GM18909 (cell line): ENCODE data around the gene KATNB1.
"Not testable (repeated sequence)": the region's sequence is repeated elsewhere in the genome, so short reads cannot be mapped to it uniquely, and the experiment has no call there.

Source experiments
- ATAC-seq: cut with Tn5 transposase; IDR thresholded peaks from one replicate; pipeline ENCODE4 v1.9.1; 2021; ENCODE audit warnings: mild to moderate bottlenecking; ENCODE audit not compliant: unreplicated experiment, poor library complexity

KATNB1 gene

DNA sequence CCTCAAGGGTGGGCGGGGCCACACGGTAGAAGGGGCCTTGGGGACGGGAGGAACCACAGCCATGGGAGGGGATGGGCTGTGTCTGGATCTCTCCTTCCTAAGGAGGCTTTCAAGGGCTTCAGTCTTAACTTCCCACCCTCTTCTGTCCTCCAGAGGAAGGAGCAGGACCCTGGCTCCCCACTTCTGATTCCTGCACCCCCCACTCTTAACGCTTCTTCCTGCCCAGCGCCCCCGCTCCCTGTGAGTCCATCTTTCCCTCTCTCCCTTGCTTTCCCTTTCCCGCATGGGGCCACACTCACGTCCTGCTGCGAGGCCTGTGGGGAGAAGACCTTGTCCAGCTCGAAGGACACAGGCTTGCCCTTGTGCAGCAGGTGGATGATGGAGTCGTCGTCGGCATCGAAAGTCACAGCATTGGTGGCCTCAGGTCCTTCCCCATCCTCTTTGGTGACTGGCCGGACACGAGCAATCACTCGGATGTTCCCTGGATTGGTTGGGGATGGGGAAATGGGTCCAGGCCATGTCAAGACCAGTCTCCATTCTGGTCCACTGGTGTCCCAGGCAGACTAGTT lies 29.7 kb downstream of the KATNB1 start:
- no peak for ATAC-seq

- ATAC-seq, result no peak
Measured at GRCh38 chr16:57766714-57767348, 31.3 kb downstream of the KATNB1 start.

- no peak for ATAC-seq
Measured at GRCh38 chr16:57769541-57770145, 34.1 kb downstream of the KATNB1 start.

- ATAC-seq, result no peak
Measured at GRCh38 chr16:57770361-57770760, 34.8 kb downstream of the KATNB1 start.

GRCh38 chr16:57771141-57771785 lies 35.7 kb downstream of the KATNB1 start:
- ATAC-seq, result no peak

DNA sequence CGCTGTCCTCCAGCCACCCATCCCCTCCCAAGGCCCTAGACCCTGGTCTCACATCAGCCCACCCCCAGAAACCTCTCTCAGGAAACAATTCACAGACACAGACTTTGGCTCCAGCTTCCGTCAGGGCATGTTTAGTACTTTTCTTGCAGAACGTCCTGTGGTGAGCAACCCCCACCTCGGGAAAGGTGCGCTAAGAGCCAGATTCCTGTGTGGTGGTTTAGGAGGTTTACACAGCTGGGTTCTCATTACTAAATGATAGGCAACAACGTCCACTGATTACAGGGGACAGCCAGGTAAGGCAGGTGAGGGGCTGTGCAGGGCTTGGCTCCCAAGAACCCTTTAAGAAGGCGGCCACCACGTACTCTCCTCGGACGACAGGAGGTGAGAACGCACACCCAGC lies 37.4 kb downstream of the KATNB1 start:
- no peak for ATAC-seq

- no peak for ATAC-seq
Measured at GRCh38 chr16:57773655-57774295, 38.2 kb downstream of the KATNB1 start.

DNA sequence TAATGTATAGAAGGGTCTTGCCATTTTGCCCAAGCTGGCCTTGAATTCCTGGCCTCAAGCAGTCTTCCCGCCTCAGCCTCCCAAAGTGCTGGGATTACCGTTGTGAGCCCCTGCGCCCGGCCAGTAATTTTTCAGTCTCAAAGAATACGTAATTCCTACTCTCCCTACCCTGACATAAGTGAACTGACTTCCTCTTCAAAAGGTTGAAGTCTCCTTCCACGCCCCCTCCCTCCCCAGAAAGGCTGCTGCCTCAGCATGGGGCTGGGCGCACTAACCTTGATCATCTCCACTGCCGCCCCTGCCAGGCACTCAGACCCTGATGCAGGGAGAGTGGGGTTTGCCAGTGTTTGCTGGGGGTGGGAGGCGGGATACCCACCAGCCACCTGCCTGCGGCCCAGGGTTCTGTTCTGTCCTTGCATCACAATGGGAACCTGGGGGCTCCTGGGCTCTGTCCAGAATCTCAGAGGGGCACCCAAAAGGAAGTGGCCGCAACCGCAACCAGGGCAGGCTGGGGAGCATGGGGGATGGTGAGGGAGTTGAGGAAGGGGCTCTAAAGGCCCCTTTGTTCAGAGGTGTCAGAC lies 39.2 kb downstream of the KATNB1 start:
- no peak for ATAC-seq

DNA sequence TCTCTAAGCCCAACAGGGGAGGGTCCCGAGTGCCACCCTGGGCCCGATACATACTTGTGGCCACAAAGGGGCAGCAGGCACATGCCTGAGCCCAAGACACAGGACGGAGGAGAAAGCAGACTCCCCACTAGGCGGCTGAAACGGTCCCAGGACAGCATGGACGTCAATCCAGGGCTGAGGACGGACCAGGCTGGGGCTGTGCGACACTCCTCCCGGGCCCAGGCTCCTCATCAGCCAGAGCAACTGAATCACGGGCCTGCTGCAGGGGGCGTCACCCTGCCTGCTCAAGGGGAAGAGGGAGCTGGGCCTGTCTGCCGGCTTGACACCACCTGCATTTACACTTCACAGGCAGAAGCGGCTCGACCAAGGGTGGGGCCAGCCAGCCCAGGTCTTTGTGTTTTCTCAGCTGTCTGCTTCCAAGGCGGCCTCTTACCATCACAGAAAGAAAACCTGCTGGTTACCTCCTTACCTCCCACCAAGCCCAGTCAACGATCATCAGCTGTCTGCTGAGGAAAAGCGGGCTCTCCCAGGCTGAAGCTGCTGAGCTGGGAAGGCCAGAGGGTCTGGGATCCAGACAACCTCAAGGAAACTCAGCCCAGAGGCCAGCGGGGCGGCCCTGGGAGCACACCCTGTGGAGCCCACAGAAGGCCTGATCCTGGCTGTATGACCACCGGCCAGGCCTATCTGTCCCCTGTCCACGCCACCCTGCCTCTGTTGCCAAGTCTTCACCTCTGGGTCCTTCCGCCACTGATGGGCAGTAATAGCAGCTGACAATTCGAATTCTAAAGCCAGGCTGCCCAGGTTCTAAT lies 40.3 kb downstream of the KATNB1 start:
- no peak for ATAC-seq

DNA sequence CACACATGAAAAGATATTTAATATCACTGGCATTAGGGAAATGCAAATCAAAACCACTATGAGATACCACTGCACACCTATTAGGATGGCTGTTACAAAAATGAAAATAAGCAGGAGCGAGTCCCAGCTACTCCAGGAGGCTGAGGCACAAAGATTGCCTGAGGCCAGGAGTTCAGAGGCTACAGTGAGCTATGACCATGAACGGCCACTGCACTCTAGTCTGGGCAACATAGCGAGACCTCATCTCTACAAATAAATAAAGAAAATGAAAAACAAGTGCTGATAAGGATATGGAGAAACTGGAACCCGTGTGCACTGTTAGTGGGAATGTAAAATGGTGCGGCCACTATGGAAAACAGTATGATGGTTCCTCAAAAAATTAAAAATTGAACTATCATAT lies 43.1 kb downstream of the KATNB1 start:
- no peak for ATAC-seq

DNA sequence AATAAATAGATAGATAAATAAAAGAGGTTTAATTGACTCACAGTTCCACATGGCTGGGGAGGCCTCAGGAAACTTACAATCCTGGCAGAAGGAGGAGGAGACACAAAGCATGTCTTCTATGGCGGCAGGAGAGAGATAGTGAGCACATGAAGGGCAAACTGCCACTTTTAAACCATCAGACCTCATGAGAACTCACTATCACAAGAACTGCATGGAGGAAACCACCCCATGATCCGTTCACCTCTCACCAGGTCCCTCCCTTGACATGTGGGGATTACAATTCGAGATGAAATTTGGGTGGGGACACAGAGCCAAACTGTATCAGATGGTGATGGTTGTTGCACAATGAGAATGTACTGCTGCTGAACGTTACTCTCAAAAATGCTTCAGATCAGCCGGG lies 44.3 kb downstream of the KATNB1 start:
- ATAC-seq, result not testable (repeated sequence)

DNA sequence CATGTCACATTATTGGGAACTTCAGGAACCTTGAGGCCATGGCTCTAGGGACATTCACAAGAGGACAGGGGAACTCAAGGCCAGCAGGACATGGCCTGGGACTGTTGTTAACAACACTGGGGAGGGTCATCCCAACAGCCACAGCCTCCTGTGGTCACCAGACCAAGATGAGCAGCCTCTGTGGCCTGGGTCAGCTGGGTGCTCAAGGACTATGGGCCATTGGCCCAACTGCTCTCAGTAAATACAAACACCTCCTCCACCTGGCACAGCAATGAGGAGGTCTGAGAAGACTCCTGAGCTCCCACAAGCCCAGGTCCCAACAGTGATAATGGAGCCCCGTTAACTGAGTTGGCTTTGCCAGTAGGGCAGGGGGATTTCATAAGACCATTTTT lies 45.8 kb downstream of the KATNB1 start:
- no peak for ATAC-seq

DNA sequence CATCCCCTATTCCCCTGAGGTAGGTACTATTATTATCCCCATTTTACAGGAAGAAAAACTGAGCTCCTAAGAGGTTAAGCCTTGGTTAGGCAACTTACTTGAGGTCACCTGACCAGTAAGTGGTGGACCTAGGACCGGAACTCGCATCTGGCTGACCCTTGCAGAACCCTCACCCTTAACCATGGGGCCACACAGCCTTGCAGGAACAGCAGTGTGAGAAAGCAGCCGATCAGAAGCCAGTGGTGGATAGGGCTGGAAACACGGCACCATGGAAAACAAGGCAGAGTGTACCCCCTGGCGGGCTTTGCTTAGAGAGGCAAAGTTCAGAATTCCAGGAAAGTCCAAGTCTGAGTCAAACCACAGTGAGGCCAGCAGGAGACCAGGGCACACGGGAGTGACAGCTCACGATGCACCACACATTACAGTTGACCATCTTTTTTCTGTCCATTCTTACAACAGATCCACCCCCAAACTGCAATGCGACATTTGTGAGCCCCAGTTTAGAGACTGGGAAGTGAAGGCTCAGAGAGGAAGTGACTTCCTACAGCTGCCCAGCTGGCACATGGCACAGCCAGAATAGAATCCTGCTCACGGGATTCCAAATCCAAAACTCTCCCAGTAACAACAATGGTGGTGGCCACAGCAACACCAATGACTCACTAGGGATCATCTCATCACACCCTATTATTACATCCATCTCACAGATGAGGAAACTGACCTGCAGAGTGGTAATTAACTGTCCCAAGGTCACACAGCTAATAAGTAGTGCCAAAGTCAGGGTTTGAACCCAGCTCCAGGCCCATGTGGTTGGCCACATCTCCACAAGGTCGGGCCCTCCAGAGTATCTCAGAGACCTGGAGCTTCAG lies 46.4 kb downstream of the KATNB1 start:
- ATAC-seq, result no peak

- not testable (repeated sequence) for ATAC-seq
Measured at GRCh38 chr16:57782607-57783055, 47.1 kb downstream of the KATNB1 start.

DNA sequence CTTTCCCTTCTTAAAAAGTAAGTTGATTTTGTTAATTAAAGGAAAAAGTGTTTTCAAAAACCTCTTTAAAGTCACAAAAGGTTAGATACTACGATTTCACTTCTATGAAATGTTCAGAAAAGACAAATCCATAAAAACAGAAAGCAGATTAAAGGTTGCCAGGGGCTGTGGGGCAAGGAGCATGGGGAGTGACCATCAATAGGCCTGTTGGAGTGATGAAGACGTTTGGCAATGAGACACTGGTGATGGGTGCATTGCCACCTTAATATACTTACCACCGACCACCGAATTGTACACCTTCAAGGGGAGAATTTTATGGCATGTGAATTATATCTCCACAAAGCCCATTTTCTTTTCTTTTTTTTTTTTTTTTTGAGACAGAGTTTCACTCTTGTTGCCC lies 47.5 kb downstream of the KATNB1 start:
- no peak for ATAC-seq

- no peak for ATAC-seq
Measured at GRCh38 chr16:57783883-57784282, 48.3 kb downstream of the KATNB1 start.

GRCh38 chr16:57784334-57784733 lies 48.8 kb downstream of the KATNB1 start:
- no peak for ATAC-seq

- no peak for ATAC-seq
Measured at GRCh38 chr16:57785385-57785784, 49.8 kb downstream of the KATNB1 start.

GRCh38 chr16:57785924-57786323 lies 50.4 kb downstream of the KATNB1 start:
- ATAC-seq, result no peak
